HEK293 (cell line): ENCODE measurements around the gene TGM6.

Experiments used
- ZNF521 ChIP-seq: fragments of 450-650 bp; formaldehyde crosslinking; IDR thresholded peaks from 2 replicates; pipeline ENCODE4 v1.5.1; 2017; ENCODE audit warnings: missing biosample characterization, mild to moderate bottlenecking, missing genetic modification characterization
- TF ChIP-seq, protein P1 (sequence below): fragments of 450-650 bp; formaldehyde crosslinking; IDR thresholded peaks from 2 replicates; pipeline ENCODE4 v1.5.1; 2016; ENCODE audit warnings: missing biosample characterization, missing genetic modification characterization

DNA sequence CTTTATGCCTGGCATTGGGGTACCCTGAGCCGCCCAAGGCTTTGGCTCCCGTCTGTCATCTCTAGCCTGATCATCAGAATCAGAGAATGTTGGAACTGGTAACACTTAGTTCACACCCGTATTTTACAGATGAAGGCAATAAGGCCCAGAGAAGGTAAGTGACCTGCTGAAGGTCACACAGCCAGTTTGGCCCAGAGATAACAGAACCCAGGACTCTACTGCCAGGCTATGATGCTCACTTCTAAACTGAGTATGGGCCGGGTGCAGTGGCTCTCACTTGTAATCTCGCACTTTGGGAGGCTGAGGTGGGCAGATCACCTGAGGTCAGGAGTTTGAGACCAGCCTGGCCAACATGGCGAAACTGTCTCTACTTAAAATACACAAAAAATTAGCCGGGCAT is 1.8 kb upstream of the TGM6 start:
- TF ChIP-seq ZNF521 (tag by site-specific recombination), result no peak
- TF ChIP-seq, protein P1, sequence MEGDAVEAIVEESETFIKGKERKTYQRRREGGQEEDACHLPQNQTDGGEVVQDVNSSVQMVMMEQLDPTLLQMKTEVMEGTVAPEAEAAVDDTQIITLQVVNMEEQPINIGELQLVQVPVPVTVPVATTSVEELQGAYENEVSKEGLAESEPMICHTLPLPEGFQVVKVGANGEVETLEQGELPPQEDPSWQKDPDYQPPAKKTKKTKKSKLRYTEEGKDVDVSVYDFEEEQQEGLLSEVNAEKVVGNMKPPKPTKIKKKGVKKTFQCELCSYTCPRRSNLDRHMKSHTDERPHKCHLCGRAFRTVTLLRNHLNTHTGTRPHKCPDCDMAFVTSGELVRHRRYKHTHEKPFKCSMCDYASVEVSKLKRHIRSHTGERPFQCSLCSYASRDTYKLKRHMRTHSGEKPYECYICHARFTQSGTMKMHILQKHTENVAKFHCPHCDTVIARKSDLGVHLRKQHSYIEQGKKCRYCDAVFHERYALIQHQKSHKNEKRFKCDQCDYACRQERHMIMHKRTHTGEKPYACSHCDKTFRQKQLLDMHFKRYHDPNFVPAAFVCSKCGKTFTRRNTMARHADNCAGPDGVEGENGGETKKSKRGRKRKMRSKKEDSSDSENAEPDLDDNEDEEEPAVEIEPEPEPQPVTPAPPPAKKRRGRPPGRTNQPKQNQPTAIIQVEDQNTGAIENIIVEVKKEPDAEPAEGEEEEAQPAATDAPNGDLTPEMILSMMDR (tag by site-specific recombination), result no peak
